ENCODE measurements around the gene KCNG1. TPM values are rescaled to one million over a fixed set of nuclear protein-coding genes. Genes with fewer than 3 reads are reported as not detected.
"Not testable (repeated sequence)": the region's sequence is repeated elsewhere in the genome, so short reads cannot be mapped to it uniquely, and the experiment has no call there.

Gene KCNG1
- total RNA-seq, 1 donor from 2014 or later = 23.2 TPM

GRCh38 chr20:50992336-50992732, 30.6 kb downstream of the KCNG1 start:
- DNase-seq (ENCODE audit: extremely low read depth, low read depth, low spot score) = no peak

GRCh38 chr20:50991076-50991475, 31.8 kb downstream of the KCNG1 start:
- no peak for DNase-seq (ENCODE audit: extremely low read depth, low read depth, low spot score)

- peak; percentile 74 for DNase-seq (ENCODE audit: extremely low read depth, low read depth, low spot score)
Observed at GRCh38 chr20:50987493-50988210, 35.3 kb downstream of the KCNG1 start.

GRCh38 chr20:50983321-50983720, 39.6 kb downstream of the KCNG1 start:
- DNase-seq (ENCODE audit: extremely low read depth, low read depth, low spot score) = no peak

GRCh38 chr20:50982363-50982762, 40.5 kb downstream of the KCNG1 start:
- no peak for DNase-seq (ENCODE audit: extremely low read depth, low read depth, low spot score)

GRCh38 chr20:50981714-50982048, 41.2 kb downstream of the KCNG1 start:
- no peak for DNase-seq (ENCODE audit: extremely low read depth, low read depth, low spot score)

- DNase-seq (ENCODE audit: extremely low read depth, low read depth, low spot score) = peak; percentile 25
Observed at GRCh38 chr20:50980851-50981713, 41.8 kb downstream of the KCNG1 start.

GRCh38 chr20:50980071-50980681, 42.7 kb downstream of the KCNG1 start:
- peak; percentile 33 for DNase-seq (ENCODE audit: extremely low read depth, low read depth, low spot score)

GRCh38 chr20:50978533-50978932, 44.4 kb downstream of the KCNG1 start:
- not testable (repeated sequence) for DNase-seq (ENCODE audit: extremely low read depth, low read depth, low spot score)

- DNase-seq (ENCODE audit: extremely low read depth, low read depth, low spot score) = no peak
Observed at GRCh38 chr20:50977066-50978021, 45.6 kb downstream of the KCNG1 start.

- no peak for DNase-seq (ENCODE audit: extremely low read depth, low read depth, low spot score)
Observed at GRCh38 chr20:50975701-50976330, 47.1 kb downstream of the KCNG1 start.

- DNase-seq (ENCODE audit: extremely low read depth, low read depth, low spot score) = no peak
Observed at GRCh38 chr20:50969912-50970311, 53.0 kb downstream of the KCNG1 start.

GRCh38 chr20:50969435-50969834, 53.5 kb downstream of the KCNG1 start:
- no peak for DNase-seq (ENCODE audit: extremely low read depth, low read depth, low spot score)

GRCh38 chr20:50968289-50968688, 54.6 kb downstream of the KCNG1 start:
- no peak for DNase-seq (ENCODE audit: extremely low read depth, low read depth, low spot score)

GRCh38 chr20:50967586-50967985, 55.3 kb downstream of the KCNG1 start:
- no peak for DNase-seq (ENCODE audit: extremely low read depth, low read depth, low spot score)

GRCh38 chr20:50959543-50960126, 63.3 kb downstream of the KCNG1 start:
- DNase-seq (ENCODE audit: extremely low read depth, low read depth, low spot score) = no peak

GRCh38 chr20:50958615-50959542, 64.0 kb downstream of the KCNG1 start, which contains the start of gene MOCS3:
Gene MOCS3 (plus strand): TSS chr20:50958818. CDS start chr20:50958843, 25 bp downstream.
- peak; percentile 89 for DNase-seq (ENCODE audit: extremely low read depth, low read depth, low spot score)

- DNase-seq (ENCODE audit: extremely low read depth, low read depth, low spot score) = no peak
Observed at GRCh38 chr20:50957798-50958614, 64.9 kb downstream of the KCNG1 start, which contains the start of gene DPM1. Gene DPM1 (minus strand): TSS chr20:50958532. CDS start chr20:50958523, 9 bp downstream.
